Measurements from ENCODE around the gene FAM234A. TPM values are rescaled to one million over a fixed set of nuclear protein-coding genes. Genes with fewer than 3 reads are reported as not detected.

The FAM234A gene
- total RNA-seq, 6 experiments from 2014 or later: 31.7 to 64.8 (median 41.9) TPM

DNA sequence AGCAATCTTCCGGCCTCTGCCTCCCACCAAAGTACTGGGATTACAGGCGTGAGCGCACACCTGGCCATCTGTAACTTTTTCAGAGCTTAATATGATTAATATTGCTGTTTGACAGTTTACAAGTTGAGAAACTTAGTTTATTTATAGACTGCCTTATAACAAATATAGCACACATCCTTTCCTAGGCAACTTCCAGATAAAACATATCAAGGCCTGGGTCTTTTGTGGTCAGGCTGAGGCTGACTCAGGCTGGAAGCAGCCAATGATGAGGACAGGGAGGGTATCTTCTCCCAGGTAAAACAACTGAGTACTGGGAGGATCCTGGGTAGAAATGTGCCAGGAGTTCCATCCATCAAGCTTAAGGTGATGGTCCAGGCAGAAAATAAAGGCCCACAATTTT, 21.6 kb upstream of the FAM234A start:
- peaks cover 0 to 62% (median 13%) of the 10 kb centered on the region in 4 donors for H3K36me3 ChIP-seq
- DNase-seq: no peak
- intact Hi-C loops (cut with DNase I): no loop called here

DNA sequence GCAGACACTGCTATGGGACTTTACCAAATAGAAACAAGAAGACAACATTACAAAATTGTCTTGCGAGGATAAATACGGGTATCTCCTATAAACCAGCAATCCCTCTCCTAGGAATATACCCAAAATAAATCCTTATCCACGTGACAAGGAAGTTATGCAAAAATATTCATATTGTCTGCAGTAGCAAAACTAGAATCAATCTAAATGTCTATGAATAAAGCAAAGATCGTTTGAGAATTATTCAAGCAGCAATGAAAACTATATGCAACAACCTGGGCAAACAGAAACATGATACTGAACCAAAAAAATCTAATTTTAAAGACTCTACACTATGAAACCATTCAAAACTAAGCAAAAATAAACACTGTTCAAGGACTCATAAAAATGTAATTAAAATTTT, 14.6 kb upstream of the FAM234A start:
- WGBS (ENCODE audit: insufficient coverage, low coverage, low lambda C conversion rate, missing lambda C conversion rate): 70% methylated on average over 4 of the region's 4 CpGs
- H3K9me3 ChIP-seq: no peaks in the 10 kb centered on the region
- no peak overlapping the region for H3K27ac ChIP-seq
- no peaks in the 10 kb centered on the region for H3K27me3 ChIP-seq
- peaks cover 0 to 75% (median 17%) of the 10 kb centered on the region in 4 donors for H3K36me3 ChIP-seq
- no peak overlapping the region for H3K4me3 ChIP-seq
- DNase-seq (no peak), ATAC-seq (no peak)
- intact Hi-C loops (cut with DNase I): no loop called here
- no peaks in the 10 kb centered on the region for H3K4me1 ChIP-seq
- TF ChIP-seq, protein P1, sequence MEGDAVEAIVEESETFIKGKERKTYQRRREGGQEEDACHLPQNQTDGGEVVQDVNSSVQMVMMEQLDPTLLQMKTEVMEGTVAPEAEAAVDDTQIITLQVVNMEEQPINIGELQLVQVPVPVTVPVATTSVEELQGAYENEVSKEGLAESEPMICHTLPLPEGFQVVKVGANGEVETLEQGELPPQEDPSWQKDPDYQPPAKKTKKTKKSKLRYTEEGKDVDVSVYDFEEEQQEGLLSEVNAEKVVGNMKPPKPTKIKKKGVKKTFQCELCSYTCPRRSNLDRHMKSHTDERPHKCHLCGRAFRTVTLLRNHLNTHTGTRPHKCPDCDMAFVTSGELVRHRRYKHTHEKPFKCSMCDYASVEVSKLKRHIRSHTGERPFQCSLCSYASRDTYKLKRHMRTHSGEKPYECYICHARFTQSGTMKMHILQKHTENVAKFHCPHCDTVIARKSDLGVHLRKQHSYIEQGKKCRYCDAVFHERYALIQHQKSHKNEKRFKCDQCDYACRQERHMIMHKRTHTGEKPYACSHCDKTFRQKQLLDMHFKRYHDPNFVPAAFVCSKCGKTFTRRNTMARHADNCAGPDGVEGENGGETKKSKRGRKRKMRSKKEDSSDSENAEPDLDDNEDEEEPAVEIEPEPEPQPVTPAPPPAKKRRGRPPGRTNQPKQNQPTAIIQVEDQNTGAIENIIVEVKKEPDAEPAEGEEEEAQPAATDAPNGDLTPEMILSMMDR (IDR thresholded peaks at IDR 0.05): no peak
- no peak for TF ChIP-seq POLR2A (IDR thresholded peaks at IDR 0.05)

More for the DNA sequence above, 21.6 kb upstream of the FAM234A start:
- Histone ChIP-seq H3K9me3 (no peaks in the 10 kb centered on the region), H3K27me3 (no peaks in the 10 kb centered on the region), H3K4me3 (no peak overlapping the region), H3K4me1 (no peaks in the 10 kb centered on the region), H3K27ac (no peak overlapping the region)
- ATAC-seq: no peak
- WGBS (ENCODE audit: insufficient coverage, low coverage, low lambda C conversion rate, missing lambda C conversion rate): 92% methylated on average over 2 of the region's 3 CpGs
- TF ChIP-seq, protein P1 (IDR thresholded peaks at IDR 0.05): no peak
- TF ChIP-seq POLR2A (IDR thresholded peaks at IDR 0.05): no peak

DNA sequence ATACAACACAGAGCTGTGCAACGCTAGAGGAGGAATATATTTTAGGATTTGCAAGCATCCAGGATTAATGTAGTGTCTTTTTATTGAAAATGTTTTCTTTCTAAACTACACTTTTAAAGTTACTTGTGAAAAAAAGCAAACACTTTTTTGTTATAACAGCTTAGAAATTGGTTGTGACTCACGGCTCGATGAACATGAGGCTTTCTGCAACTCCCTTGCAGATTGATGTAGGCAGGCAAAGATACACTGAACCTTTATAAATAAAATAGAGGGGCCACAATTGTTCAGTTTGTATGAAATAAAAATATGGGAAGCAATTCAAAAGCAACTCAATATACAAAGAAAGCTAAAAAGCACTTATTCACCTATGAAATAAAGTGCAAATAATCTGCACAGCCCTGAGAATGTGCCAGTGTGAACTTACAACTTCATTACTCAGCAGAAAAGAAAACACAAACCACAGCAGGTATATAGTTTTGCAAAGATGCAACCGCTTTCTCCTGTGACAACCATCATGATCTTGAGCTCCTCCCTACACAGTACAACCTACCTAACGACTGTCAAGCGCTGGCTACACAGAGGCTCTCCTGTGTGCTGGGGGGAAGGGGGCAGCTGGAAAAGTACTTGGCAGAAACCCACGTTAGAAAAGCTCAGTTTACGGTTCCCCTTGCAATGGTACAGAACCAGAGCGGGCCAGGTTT, 6.3 kb upstream of the FAM234A start:
- peak; percentile 3 to 22 (median 10) for ATAC-seq
- intact Hi-C loops (cut with DNase I): no loop called here
- Histone ChIP-seq H3K36me3 (peaks cover 0 to 42% (median 18%) of the 10 kb centered on the region in 4 donors), H3K9me3 (no peaks in the 10 kb centered on the region), H3K27me3 (no peaks in the 10 kb centered on the region), H3K4me3 (peak overlapping the region; percentile 79 to 96 (median 87)), H3K4me1 (peaks cover 0 to 14% (median 6%) of the 10 kb centered on the region in 4 donors), H3K27ac (peak overlapping the region in 2 of 3 donors; percentile 94)
- 24% methylated on average over 8 of the region's 9 CpGs for WGBS (ENCODE audit: insufficient coverage, low coverage, low lambda C conversion rate, missing lambda C conversion rate)
- no peak for DNase-seq
- TF ChIP-seq POLR2A (IDR thresholded peaks at IDR 0.05): no peak
- TF ChIP-seq, protein P1 (IDR thresholded peaks at IDR 0.05): no peak

DNA sequence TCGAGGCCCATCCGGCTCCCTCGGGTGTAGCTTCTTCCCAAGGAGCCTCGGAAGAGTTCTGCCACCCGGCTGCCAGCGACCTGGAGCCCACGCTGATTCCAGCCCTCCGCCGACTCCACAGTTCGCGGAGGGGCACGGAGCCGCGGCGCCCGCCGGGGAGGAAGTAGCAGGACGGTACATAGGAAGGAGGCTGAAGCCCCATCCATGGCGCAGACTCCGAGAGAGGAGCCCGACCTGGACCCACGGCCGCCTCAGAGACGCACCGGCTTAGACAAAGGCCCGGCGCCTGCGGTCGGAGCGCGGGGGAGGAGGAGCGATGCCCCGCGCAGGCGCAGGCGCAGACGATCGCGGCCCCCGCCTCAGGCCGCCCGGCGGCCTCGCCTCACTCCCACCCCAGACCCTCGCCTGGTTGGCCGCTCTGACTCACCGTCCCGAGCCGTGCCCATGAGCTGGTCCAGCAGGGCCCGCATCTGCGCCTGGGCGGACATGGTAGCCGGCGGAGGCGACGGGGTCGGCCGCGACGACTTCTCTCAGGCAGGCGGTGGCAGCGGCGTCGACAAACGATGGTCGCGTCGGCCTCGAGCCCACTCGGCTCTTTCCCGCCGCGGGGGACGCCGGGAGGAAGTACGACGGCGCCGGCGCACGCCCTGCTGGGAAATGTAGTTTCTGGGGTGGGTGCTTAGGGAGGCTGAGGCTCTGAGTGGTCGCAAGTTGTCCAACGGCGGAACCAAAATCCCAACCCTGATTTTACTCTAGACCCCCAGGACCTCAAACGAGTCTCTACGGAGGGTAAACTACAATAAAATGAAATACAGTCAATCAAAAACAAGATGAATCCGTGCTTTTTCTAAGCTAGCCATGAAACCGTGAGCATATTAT, 5.5 kb upstream of the FAM234A start, which contains the start of gene LUC7L:
Gene LUC7L (minus strand): TSS at position 598 of the 879 bp plus-strand sequence. CDS start 110 bp downstream, at position 488.
- Histone ChIP-seq H3K27ac (peak within 1 kb of the TSS; percentile 81 to 94 (median 94)), H3K9me3 (no peaks in the 10 kb centered on the region), H3K27me3 (no peaks in the 10 kb centered on the region), H3K4me1 (peaks cover 0 to 14% (median 6%) of the 10 kb centered on the region in 4 donors), H3K4me3 (peak within 1 kb of the TSS; percentile 79 to 96 (median 87)), H3K36me3 (peaks cover 0 to 34% (median 14%) of the 10 kb centered on the region in 4 donors)
- intact Hi-C loops (cut with DNase I): no loop called here
- peak; percentile 90 to 91 (median 90) for DNase-seq
- WGBS (ENCODE audit: insufficient coverage, low coverage, low lambda C conversion rate, missing lambda C conversion rate): 9% methylated on average over 11 of the region's 88 CpGs
- ATAC-seq: peak; percentile 94 to 98 (median 95)
- peak; percentile 95 for TF ChIP-seq POLR2A (IDR thresholded peaks at IDR 0.05)
- TF ChIP-seq, protein P1 (IDR thresholded peaks at IDR 0.05): no peak

All from right lobe of liver (tissue), 6 donors.